ENCODE data around the gene SH3BGR.
"Not testable (repeated sequence)": the region's sequence is repeated elsewhere in the genome, so short reads cannot be mapped to it uniquely, and the experiment has no call there.

SH3BGR gene

GRCh38 chr21:39451332-39452206, at the start of gene SH3BGR:
Gene SH3BGR, plus strand, starts transcription at chr21:39451970. Its CDS starts 127 bp downstream, at chr21:39452097.
- TF ChIP-seq ZNF274 (IDR thresholded peaks at IDR 0.05; ENCODE audit: low read depth, low read length): no peak
- H3K4me3 ChIP-seq (ENCODE audit: low read length): no peak within 1 kb of the TSS

- H3K4me3 ChIP-seq (ENCODE audit: low read length): no peak overlapping the region
- TF ChIP-seq ZNF274 (IDR thresholded peaks at IDR 0.05; ENCODE audit: low read depth, low read length): no peak
Measured at GRCh38 chr21:39406065-39406464, 45.7 kb upstream of the SH3BGR start.

GRCh38 chr21:39419204-39419603, 32.6 kb upstream of the SH3BGR start:
- H3K4me3 ChIP-seq (ENCODE audit: low read length): not testable (repeated sequence)

GRCh38 chr21:39422527-39423241, 29.1 kb upstream of the SH3BGR start:
- no peak for TF ChIP-seq ZNF274 (IDR thresholded peaks at IDR 0.05; ENCODE audit: low read depth, low read length)
- no peak overlapping the region for H3K4me3 ChIP-seq (ENCODE audit: low read length)

GRCh38 chr21:39429445-39429844, 22.3 kb upstream of the SH3BGR start:
- H3K4me3 ChIP-seq (ENCODE audit: low read length): no peak overlapping the region
- TF ChIP-seq ZNF274 (IDR thresholded peaks at IDR 0.05; ENCODE audit: low read depth, low read length): no peak

GRCh38 chr21:39430016-39430415, 21.8 kb upstream of the SH3BGR start:
- no peak overlapping the region for H3K4me3 ChIP-seq (ENCODE audit: low read length)
- TF ChIP-seq ZNF274 (IDR thresholded peaks at IDR 0.05; ENCODE audit: low read depth, low read length): no peak

- no peak overlapping the region for H3K4me3 ChIP-seq (ENCODE audit: low read length)
- TF ChIP-seq ZNF274 (IDR thresholded peaks at IDR 0.05; ENCODE audit: low read depth, low read length): no peak
Measured at GRCh38 chr21:39430457-39430856, 21.3 kb upstream of the SH3BGR start.

GRCh38 chr21:39430954-39431353, 20.8 kb upstream of the SH3BGR start:
- TF ChIP-seq ZNF274 (IDR thresholded peaks at IDR 0.05; ENCODE audit: low read depth, low read length): no peak
- H3K4me3 ChIP-seq (ENCODE audit: low read length): no peak overlapping the region

- no peak for TF ChIP-seq ZNF274 (IDR thresholded peaks at IDR 0.05; ENCODE audit: low read depth, low read length)
- H3K4me3 ChIP-seq (ENCODE audit: low read length): no peak overlapping the region
Measured at GRCh38 chr21:39434950-39435349, 16.8 kb upstream of the SH3BGR start.

- H3K4me3 ChIP-seq (ENCODE audit: low read length): no peak overlapping the region
- no peak for TF ChIP-seq ZNF274 (IDR thresholded peaks at IDR 0.05; ENCODE audit: low read depth, low read length)
Measured at GRCh38 chr21:39439232-39439631, 12.5 kb upstream of the SH3BGR start.

GRCh38 chr21:39441502-39442475, 10.0 kb upstream of the SH3BGR start:
- TF ChIP-seq ZNF274 (IDR thresholded peaks at IDR 0.05; ENCODE audit: low read depth, low read length): no peak
- H3K4me3 ChIP-seq (ENCODE audit: low read length): no peak overlapping the region

GRCh38 chr21:39444421-39445180, 7.2 kb upstream of the SH3BGR start:
- no peak for TF ChIP-seq ZNF274 (IDR thresholded peaks at IDR 0.05; ENCODE audit: low read depth, low read length)
- H3K4me3 ChIP-seq (ENCODE audit: low read length): peak overlapping the region; percentile 79

All from GM08714 (cell line).